GM10847 (cell line): Measurements from ENCODE around the gene DLG2.

Experiments
- POLR2A ChIP-seq: IDR thresholded peaks from 2 replicates; pipeline ENCODE4 v1.6.1; 2011; ENCODE audit not compliant: insufficient read length; ENCODE audit errors: extremely low read depth

The DLG2 gene

DNA sequence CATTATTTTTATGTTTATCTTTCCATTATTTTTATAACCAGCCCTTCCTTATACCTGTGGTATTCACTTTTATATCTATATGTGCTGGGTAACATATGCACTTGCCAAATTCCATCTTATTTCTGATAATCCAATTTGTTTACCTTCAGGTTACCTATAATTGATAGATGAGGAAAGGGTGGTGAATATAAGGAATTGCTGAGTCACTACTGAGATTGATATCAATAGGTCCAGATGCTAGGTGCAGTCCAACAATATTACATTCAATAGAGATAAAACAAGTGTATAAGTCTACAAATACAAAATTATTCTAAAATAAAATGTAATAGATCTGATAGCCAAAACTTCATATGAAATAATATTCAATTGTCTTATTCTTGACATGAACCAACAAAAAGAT is 1582.0 kb downstream of the DLG2 start:
- TF ChIP-seq POLR2A: no peak

- no peak for TF ChIP-seq POLR2A
Measured at GRCh38 chr11:84044706-84045105, 1582.4 kb downstream of the DLG2 start.

GRCh38 chr11:84036664-84037194 is 1590.4 kb downstream of the DLG2 start:
- no peak for TF ChIP-seq POLR2A

DNA sequence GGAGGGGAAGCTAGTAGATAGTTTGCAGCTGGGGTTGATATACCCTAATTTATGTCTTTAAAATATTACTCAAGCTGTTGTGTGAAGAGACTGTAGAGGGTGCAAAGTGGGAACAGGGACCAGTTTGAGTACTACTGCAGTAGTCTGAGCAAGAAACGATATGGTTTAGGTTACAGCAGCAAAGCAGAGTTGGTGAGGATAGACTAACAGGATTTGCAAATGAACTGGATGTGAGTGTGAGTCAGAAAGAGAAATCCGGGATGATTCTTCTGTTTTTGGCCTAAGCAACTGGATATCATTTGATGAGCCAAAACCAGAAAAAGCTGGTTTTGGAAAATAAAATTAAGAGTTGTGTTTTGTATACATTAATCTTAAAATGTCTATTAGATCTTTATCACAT is 1591.5 kb downstream of the DLG2 start:
- no peak for TF ChIP-seq POLR2A

- no peak for TF ChIP-seq POLR2A
Measured at GRCh38 chr11:84034484-84034883, 1592.7 kb downstream of the DLG2 start.

- no peak for TF ChIP-seq POLR2A
Measured at GRCh38 chr11:84024266-84024665, 1602.9 kb downstream of the DLG2 start.

DNA sequence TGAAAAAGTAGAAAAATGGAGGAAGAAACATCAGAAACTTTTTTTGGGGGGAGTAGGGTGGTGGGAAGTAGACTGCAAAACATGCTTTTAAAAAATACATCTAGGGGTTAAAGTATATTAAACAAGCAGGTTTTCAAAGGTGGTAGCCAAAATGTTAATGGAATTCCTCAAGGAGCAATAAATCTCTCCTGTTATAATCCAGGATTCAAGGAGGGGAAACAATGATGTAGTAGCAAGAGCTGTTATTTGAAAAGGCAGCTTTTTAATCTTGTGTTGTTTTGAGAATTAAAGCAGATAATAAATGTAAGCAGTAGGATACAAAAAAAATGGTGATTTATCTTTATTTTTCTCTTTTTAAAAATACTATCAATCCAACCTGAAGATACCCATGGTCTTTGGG is 1604.4 kb downstream of the DLG2 start:
- no peak for TF ChIP-seq POLR2A

- TF ChIP-seq POLR2A: no peak
Measured at GRCh38 chr11:84022201-84022600, 1604.9 kb downstream of the DLG2 start.

DNA sequence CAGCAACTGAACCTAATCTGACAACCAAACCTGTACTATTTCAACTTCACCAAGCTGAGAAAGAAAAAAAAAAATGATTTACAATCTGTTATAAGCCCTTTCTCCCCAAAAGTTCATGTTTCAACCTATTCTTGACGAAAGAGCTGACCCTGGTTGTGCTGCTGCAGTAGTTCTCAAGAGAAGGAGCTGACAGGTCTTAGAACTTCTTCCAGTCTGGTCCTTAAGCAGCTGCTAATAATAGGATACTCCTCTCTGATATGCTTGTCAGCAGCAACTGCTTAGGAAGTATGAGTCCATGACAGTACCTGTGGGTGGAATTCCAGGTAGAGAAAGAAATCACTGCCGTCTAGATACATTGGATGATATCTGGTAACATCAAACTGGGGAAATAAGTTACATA is 1605.9 kb downstream of the DLG2 start:
- no peak for TF ChIP-seq POLR2A

DNA sequence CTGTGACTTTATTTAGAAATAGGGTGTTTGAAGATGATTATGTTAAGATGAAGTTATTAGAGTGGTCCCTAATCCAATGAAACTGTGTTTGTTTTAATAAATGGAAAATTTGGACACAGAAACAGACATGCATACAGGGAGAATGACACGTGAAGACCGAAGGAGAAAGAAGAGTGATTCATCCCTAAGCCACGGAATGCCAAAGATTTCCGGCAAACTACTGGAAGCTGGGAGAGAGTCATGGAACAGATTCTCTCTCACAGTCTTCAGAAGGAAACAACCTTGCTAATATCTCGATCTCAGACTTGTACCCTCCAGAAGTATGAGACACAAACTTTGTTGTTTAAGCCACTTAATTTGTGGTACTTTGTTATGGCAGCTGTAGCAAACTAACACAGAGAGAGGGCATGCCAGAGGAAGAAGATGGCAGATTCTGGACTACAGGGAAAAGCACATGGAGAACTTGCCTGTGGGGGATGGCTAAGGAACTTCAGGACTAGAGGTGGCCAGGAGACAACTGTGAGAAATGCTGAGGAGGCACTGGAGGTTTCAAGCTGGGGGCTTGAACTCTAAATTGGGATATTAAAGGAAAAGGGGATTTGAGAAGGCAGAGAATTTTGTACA is 1607.5 kb downstream of the DLG2 start:
- no peak for TF ChIP-seq POLR2A

- TF ChIP-seq POLR2A: no peak
Measured at GRCh38 chr11:84014539-84014938, 1612.6 kb downstream of the DLG2 start.

DNA sequence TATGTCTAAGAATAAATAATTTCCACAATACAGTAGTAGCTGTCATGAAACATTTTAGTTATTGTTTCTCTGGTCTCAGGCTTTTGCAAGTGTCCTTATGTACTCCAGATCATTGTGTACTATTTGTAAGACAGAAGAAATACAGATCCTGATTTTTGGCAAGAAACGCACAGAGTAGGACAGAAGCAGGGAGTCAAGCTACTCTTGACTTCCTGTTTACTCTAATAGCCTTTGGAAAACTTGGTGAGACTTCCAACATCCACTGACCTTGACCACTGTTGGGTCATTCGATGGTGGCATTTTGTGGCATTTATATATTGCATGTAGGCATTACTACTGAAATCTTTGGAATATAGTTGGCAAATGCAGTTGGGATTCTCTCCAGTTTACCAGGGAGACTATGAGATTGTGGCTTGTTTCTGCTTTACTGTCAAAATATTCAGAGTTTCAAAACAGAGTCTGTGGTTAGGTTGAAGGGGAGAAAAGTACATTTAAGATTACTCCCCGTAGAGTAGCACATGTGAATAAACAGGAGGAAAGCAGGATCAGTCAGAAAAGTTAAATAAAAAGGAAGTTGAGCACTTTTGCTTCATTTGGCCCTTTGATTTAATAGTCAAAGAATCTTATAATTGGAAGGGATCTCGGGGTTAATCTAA is 1614.8 kb downstream of the DLG2 start:
- no peak for TF ChIP-seq POLR2A

GRCh38 chr11:84003181-84003580 is 1624.0 kb downstream of the DLG2 start:
- TF ChIP-seq POLR2A: no peak

DNA sequence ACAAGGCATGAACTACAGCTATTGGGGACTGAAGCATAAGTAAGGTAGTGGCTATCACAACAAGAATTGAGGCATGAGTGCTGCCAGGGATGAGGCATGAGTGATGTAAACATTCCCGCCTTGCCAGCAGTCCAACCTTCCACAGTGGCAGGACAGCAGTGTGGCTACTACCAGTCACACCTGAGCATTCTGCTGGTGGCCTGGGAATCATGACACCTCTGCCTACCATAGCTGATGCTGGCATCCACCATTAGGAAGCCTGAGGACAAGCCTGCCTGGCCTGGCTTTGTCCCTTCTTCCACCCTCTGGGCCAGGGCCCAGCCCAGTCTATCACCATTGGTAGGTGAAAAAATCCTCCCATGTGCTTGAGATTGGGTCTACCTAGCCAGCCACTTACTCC is 1628.2 kb downstream of the DLG2 start:
- no peak for TF ChIP-seq POLR2A

DNA sequence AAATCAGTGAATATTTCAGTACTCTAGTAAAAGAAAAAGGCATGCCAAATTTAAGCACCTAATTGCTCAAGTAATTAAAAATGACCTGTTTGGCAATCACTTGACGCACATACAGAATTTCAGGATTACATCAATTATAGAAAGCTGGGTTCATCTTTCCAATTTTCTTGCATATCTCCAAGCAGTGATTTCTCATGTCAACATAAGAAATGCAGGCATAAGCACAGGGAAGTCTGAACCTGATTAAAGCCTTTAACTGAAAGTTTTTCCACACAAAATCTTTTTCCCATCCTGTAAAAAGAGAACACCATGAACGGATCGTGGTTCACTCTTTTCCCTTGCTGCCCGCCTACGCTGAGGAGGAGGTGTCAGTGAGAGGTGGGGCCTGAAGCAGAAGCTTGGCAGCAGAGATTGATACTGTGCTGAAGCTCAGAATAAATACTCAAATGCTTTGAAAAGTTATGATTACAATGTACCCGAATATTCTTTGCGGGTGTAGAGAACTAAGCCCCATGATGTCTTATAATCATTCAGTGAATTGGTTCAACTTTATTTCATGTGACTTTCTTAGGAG is 1636.9 kb downstream of the DLG2 start:
- no peak for TF ChIP-seq POLR2A

GRCh38 chr11:83982825-83983224 is 1644.3 kb downstream of the DLG2 start:
- no peak for TF ChIP-seq POLR2A
